Sigmoid colon (tissue), 7 donors: ENCODE measurements around the gene TINCR. TPM values are rescaled to one million over a fixed set of nuclear protein-coding genes. Genes with fewer than 3 reads are reported as not detected.

Experiments used
- DNase-seq: peaks from one replicate; pipeline ENCODE4 v3.0.0-alpha.2; 2019
- H3K27ac ChIP-seq, 4 donors: fragments of 200-600 bp; sonication (generic); one replicate each; pipeline ENCODE4 v1.5.1; 2016 to 2019; ENCODE audit warnings: mild to moderate bottlenecking in 1 of 4
- H3K27me3 ChIP-seq, 3 donors: fragments of 200-600 bp; sonication (generic); one replicate each; pipeline ENCODE4 v1.5.1; 2019; ENCODE audit warnings: mild to moderate bottlenecking in 1 of 3
- H3K36me3 ChIP-seq, 4 donors: fragments of 200-600 bp; sonication (generic); one replicate each; pipeline ENCODE4 v1.5.1; 2016 to 2019
- H3K4me1 ChIP-seq, 4 donors: fragments of 200-600 bp; sonication (generic); one replicate each; pipeline ENCODE4 v1.5.1; 2017 to 2019
- H3K4me3 ChIP-seq, 4 donors: fragments of 200-600 bp; sonication (generic); one replicate each; pipeline ENCODE4 v1.5.1; 2017 to 2019; ENCODE audit warnings: mild to moderate bottlenecking in 2 of 4, moderate library complexity in 1 of 4
- H3K9me3 ChIP-seq, 4 donors: fragments of 200-600 bp in 3 of 4; sonication (generic) in 3 of 4; one replicate each; pipeline versions ENCODE4 v1.5.1 to v1.6.1; 2013 to 2019
- EP300 ChIP-seq, 4 donors: sonication (generic); formaldehyde crosslinking; IDR thresholded peaks; one replicate each; pipeline ENCODE4 v1.6.1; 2017; ENCODE audit warnings: antibody characterized with exemption in 4 of 4
- POLR2A ChIP-seq, 2 donors: fragments of 450-650 bp; IDR thresholded peaks; one replicate each; pipeline ENCODE4 v1.6.1; 2016; ENCODE audit warnings: antibody characterized with exemption in 2 of 2, mild to moderate bottlenecking in 2 of 2, moderate library complexity in 2 of 2
- POLR2AphosphoS5 ChIP-seq, 4 donors: sonication (generic); formaldehyde crosslinking; IDR thresholded peaks; one replicate each; pipeline ENCODE4 v1.6.1; 2017; ENCODE audit warnings: antibody characterized with exemption in 4 of 4
- WGBS, 2 donors: extraction: QIAGEN DNeasy Blood & Tissue Kit; methylation state at CpG; one replicate each; pipeline ENCODE4 v1.1.7; 2013; 5-methylcytosine and 5-hydroxymethylcytosine counted together
- intact Hi-C: fragments of 100-400 bp; cut with DNase I; formaldehyde crosslinking; loops from one replicate; pipeline ENCODE4 v1.15.1; 2023
- polyA plus RNA-seq, 3 donors: library from polyadenylated mRNA; stranded (reverse); fragments of 200-250 nt; gene quantifications; one replicate each; pipeline ENCODE4 v1.2.3, GENCODE V29; 2013
- total RNA-seq, 4 donors: library from RNA; depleted of rRNA; stranded (reverse); fragments of >200 nt; gene quantifications; one replicate each; pipeline ENCODE4 v1.1.0, GENCODE V29; 2016
- TF ChIP-seq, protein P1 (sequence below), 4 experiments: fragments of 450-650 bp in 3 of 4; fragments of 200-600 bp in 1 of 4; IDR thresholded peaks; one replicate each; pipeline ENCODE4 v1.5.1; 2016 to 2019; ENCODE audit warnings: antibody characterized with exemption in 4 of 4, mild to moderate bottlenecking in 3 of 4, moderate library complexity in 2 of 4
- donor health status: healthy with polysubstance abuse.
- donor health status: Bipolar disorder and iron deficiency.
- donor health status: healthy.

The TINCR gene
- total and polyA plus RNA-seq, 7 donors, result 0.33 to 27.5 (median 1.7) TPM; not detected in 1

DNA sequence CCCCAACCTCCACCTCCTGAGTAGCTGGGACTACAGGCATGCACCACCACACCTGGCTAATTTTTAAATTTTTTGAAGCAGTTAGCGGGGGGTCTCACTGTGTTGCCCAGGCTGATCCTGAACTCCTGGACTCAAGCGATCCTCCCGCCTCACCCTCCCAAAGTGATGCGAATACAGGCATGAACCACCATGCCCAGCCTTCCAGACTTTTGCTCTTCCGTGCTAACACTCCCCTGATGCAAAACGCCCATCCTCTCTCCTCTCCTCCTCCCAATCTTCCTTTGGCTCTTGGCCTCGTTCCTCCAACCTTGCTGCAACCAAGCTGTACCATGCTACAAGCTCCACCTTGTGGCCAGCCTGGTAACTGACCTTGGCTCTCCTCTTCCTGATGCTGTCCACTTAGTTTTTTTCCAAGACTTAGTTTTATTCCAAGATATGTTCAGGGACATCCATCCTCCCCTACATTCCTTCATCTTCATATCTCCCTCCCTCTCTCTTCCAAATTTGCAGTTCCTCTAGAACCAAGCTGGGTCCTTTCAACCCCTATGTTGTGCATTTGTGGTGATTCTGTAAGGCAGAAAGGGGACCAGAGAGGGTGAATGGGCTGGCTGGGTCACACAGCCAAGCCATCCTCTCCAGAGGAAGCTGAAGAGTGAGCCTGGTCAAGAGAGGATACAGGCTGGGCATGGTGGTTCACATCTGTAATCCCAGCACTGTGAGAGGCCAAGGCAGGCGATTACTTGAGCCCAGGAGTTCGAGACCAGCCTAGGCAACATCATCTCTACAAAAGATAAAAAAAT lies 32.8 kb downstream of the TINCR start:
- H3K4me3 ChIP-seq, result no peak overlapping the region
- intact Hi-C loops, result no loop called here
- H3K36me3 ChIP-seq, result no peaks in the 10 kb centered on the region
- no peak overlapping the region for H3K27ac ChIP-seq
- TF ChIP-seq, protein P1, sequence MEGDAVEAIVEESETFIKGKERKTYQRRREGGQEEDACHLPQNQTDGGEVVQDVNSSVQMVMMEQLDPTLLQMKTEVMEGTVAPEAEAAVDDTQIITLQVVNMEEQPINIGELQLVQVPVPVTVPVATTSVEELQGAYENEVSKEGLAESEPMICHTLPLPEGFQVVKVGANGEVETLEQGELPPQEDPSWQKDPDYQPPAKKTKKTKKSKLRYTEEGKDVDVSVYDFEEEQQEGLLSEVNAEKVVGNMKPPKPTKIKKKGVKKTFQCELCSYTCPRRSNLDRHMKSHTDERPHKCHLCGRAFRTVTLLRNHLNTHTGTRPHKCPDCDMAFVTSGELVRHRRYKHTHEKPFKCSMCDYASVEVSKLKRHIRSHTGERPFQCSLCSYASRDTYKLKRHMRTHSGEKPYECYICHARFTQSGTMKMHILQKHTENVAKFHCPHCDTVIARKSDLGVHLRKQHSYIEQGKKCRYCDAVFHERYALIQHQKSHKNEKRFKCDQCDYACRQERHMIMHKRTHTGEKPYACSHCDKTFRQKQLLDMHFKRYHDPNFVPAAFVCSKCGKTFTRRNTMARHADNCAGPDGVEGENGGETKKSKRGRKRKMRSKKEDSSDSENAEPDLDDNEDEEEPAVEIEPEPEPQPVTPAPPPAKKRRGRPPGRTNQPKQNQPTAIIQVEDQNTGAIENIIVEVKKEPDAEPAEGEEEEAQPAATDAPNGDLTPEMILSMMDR (IDR thresholded peaks at IDR 0.05), result no peak
- no peak for TF ChIP-seq EP300 (IDR thresholded peaks at IDR 0.05)
- TF ChIP-seq POLR2AphosphoS5 (IDR thresholded peaks at IDR 0.05), result no peak
- no peak for TF ChIP-seq POLR2A (IDR thresholded peaks at IDR 0.05)
- H3K4me1 ChIP-seq, result peaks cover 0 to 13% (median 8%) of the 10 kb centered on the region in 4 donors
- no peak for DNase-seq
- H3K27me3 ChIP-seq, result peaks cover 0 to 24% (median 0%) of the 10 kb centered on the region in 3 donors
- 79 to 85% methylated on average over 9 of the region's 9 CpGs for WGBS, 2 donors
- H3K9me3 ChIP-seq, result peaks cover 7 to 16% (median 11%) of the 10 kb centered on the region in 4 donors

DNA sequence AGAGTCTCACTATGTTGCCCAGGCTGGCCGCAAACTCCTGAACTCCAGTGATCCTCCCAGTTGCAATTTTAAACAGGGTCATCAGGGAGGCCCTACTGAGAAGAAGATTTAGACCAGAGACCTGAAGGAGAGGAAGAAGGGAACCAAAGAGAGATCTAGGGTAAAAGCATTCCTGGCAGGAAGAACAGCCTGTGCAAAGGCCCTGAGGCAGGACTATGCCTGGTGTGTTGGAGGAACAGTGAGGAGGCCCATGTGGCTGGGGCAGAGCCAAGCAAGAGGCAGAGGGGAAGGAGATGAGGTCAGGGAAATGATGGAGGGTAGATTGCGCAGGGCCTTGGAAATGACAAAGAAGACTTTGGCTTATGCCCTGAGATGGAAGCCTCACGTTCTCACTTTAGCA lies 34.5 kb downstream of the TINCR start:
- WGBS, 2 donors, result 92 to 96% methylated on average over 3 of the region's 3 CpGs
- H3K4me1 ChIP-seq, result peaks cover 0 to 9% (median 7%) of the 10 kb centered on the region in 4 donors
- H3K9me3 ChIP-seq, result peaks cover 7 to 16% (median 11%) of the 10 kb centered on the region in 4 donors
- peaks cover 0 to 17% (median 0%) of the 10 kb centered on the region in 3 donors for H3K27me3 ChIP-seq
- intact Hi-C loops, result no loop called here
- H3K27ac ChIP-seq, result no peak overlapping the region
- H3K4me3 ChIP-seq, result no peak overlapping the region
- TF ChIP-seq EP300 (IDR thresholded peaks at IDR 0.05) (no peak), POLR2A (IDR thresholded peaks at IDR 0.05) (no peak), POLR2AphosphoS5 (IDR thresholded peaks at IDR 0.05) (no peak)
- TF ChIP-seq, protein P1 (IDR thresholded peaks at IDR 0.05), result no peak
- no peak for DNase-seq
- H3K36me3 ChIP-seq, result no peaks in the 10 kb centered on the region

DNA sequence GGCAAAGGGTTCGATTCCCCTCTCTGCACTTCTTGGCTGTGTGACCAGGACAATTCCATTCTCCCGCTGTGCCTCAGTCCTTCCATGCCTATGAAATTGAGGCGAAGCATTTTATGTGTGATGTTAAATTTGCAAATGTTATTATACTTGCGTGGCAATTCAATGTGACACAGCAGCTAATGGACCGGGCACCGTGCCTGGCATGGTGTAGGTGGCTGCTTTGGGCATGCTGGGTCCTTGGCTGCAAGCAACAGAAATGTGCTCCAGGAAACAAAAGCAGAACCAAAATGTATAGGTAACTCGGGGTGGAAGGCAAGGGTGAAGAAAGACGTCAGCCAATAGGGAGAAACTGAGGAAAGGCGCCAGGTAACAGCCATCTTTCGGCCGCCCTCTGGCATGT lies 37.1 kb downstream of the TINCR start:
- no peaks in the 10 kb centered on the region for H3K4me1 ChIP-seq
- peaks cover 7 to 16% (median 11%) of the 10 kb centered on the region in 4 donors for H3K9me3 ChIP-seq
- no peak for DNase-seq
- 84 to 86% methylated on average over 11 of the region's 11 CpGs for WGBS, 2 donors
- H3K27ac ChIP-seq, result no peak overlapping the region
- H3K36me3 ChIP-seq, result no peaks in the 10 kb centered on the region
- H3K27me3 ChIP-seq, result peaks cover 0 to 6% (median 0%) of the 10 kb centered on the region in 3 donors
- intact Hi-C loops, result no loop called here
- TF ChIP-seq, protein P1 (IDR thresholded peaks at IDR 0.05), result no peak
- TF ChIP-seq POLR2A (IDR thresholded peaks at IDR 0.05) (no peak), EP300 (IDR thresholded peaks at IDR 0.05) (no peak), POLR2AphosphoS5 (IDR thresholded peaks at IDR 0.05) (no peak)
- no peak overlapping the region for H3K4me3 ChIP-seq

DNA sequence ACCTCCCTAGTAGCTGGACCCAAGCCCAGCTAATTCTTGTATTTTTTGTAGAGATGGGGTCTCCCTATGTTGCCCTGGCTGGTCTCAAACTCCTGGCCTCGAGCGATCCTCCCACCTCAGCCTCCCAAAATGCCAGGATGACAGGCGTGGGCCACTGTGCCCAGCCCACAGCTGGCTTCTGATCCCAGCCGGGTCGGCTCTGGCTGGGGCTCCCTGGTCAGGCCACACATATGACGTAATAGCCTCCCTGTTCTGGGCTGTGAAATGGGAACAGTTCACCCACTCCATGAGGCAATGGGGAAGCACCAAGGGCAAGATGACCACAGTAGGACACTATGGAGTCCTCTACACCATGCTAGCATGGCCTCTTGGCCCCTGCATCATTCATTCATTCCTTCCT lies 41.1 kb downstream of the TINCR start:
- intact Hi-C loops, result no loop called here
- Histone ChIP-seq H3K9me3 (no peaks in the 10 kb centered on the region), H3K27ac (no peak overlapping the region), H3K4me1 (no peaks in the 10 kb centered on the region), H3K27me3 (peaks cover 0 to 6% (median 0%) of the 10 kb centered on the region in 3 donors), H3K36me3 (no peaks in the 10 kb centered on the region), H3K4me3 (no peak overlapping the region)
- TF ChIP-seq EP300 (IDR thresholded peaks at IDR 0.05), result no peak
- WGBS, 2 donors, result 81 to 91% methylated on average over 6 of the region's 6 CpGs
- DNase-seq, result no peak

DNA sequence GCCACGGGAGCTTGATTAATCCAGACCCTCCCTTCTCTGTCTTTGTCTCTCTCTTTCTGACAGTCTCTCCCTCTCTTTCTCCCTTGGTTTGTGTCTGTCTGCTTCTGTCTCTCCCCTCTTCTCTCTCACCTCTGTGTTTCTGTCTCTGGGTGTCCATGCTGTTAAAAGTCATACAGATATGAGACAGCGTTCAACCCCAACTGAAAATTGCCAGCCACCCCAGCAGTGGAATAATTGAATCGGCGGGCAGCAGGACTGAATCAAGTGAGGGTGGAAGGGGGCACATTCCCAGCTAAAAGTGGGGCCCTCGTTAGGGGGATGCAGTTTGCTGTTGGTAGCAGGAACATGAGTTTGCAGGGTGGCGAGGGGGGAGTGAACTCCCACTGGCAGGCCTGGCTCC lies 43.7 kb downstream of the TINCR start:
- Histone ChIP-seq H3K27me3 (peaks cover 0 to 13% (median 0%) of the 10 kb centered on the region in 3 donors), H3K36me3 (no peaks in the 10 kb centered on the region), H3K4me3 (no peak overlapping the region), H3K27ac (no peak overlapping the region), H3K4me1 (no peaks in the 10 kb centered on the region), H3K9me3 (peaks cover 0 to 5% (median 0%) of the 10 kb centered on the region in 4 donors)
- TF ChIP-seq POLR2AphosphoS5 (IDR thresholded peaks at IDR 0.05), result no peak
- no peak for DNase-seq
- intact Hi-C loops, result no loop called here
- WGBS, 2 donors, result 57 to 64% methylated on average over 6 of the region's 6 CpGs
